SK-N-SH (cell line): ENCODE data around the gene ALPK3.

Experiments
- TF ChIP-seq, protein P1 (sequence below): fragments of 200-600 bp; sonication (generic); IDR thresholded peaks from 2 replicates; pipeline ENCODE4 v1.6.1; 2017; ENCODE audit warnings: antibody characterized with exemption, mild to moderate bottlenecking, moderate library complexity
- TF ChIP-seq, protein P2 (sequence below): fragments of 150-350 bp; IDR thresholded peaks from 2 replicates; pipeline ENCODE4 v1.6.1; 2017; ENCODE audit warnings: antibody characterized with exemption, low read length, low read depth, borderline replicate concordance

DNA sequence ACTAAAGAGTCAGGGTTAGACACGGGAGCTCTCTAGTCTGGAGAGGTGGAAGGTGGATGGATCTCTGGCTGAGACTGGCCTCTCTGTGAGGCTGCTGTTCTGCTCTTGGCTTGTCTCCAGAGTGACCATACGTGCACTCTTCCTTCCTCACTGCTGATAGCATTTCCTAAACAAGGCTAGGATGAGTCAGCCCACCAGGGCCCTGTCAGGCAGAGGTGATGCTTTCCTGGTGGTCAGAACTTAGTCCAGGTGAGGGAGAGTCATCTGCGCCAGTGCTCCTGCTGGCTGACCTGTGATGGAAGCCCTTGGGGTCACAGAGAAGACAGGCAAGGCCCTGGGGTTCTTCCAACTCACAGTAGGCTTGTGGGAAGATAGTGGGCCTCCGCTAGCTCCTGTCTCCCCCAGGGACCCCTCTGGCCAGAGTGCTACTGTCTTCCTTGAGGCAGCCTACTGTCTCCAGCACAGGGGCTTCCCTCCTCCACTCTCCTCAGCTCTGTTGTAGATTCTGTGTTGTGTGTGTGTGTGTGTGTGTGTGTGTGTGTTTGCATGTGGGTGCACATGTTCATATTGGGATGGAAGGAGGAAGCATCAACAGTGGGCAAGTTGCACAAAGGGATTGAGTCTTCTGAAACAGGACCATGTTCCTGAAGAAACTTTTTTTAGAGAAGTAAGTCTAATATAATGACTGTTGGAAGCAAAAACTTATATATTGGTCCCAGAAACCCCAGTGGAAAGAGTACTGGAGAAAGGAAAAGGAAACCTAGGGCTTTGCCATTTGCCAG lies 16.5 kb downstream of the ALPK3 start:
- TF ChIP-seq, protein P1, sequence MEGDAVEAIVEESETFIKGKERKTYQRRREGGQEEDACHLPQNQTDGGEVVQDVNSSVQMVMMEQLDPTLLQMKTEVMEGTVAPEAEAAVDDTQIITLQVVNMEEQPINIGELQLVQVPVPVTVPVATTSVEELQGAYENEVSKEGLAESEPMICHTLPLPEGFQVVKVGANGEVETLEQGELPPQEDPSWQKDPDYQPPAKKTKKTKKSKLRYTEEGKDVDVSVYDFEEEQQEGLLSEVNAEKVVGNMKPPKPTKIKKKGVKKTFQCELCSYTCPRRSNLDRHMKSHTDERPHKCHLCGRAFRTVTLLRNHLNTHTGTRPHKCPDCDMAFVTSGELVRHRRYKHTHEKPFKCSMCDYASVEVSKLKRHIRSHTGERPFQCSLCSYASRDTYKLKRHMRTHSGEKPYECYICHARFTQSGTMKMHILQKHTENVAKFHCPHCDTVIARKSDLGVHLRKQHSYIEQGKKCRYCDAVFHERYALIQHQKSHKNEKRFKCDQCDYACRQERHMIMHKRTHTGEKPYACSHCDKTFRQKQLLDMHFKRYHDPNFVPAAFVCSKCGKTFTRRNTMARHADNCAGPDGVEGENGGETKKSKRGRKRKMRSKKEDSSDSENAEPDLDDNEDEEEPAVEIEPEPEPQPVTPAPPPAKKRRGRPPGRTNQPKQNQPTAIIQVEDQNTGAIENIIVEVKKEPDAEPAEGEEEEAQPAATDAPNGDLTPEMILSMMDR, result no peak
- TF ChIP-seq, protein P2, sequence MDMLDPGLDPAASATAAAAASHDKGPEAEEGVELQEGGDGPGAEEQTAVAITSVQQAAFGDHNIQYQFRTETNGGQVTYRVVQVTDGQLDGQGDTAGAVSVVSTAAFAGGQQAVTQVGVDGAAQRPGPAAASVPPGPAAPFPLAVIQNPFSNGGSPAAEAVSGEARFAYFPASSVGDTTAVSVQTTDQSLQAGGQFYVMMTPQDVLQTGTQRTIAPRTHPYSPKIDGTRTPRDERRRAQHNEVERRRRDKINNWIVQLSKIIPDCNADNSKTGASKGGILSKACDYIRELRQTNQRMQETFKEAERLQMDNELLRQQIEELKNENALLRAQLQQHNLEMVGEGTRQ, result no peak
